IPS DF 6.9 (cell line): ENCODE results near the gene PLEKHA7.

Experiments
- DNase-seq: peaks from one replicate; pipeline ENCODE4 v3.0.0-alpha.2; 2013; ENCODE audit warnings: low read depth, low spot score
- H3K27ac ChIP-seq: one replicate; pipeline ENCODE4 v1.5.1; 2013; ENCODE audit warnings: low read length, control low read depth
- H3K27me3 ChIP-seq: 2 replicates; pipeline ENCODE4 v1.6.1; 2013; ENCODE audit warnings: mild to moderate bottlenecking, low read length; ENCODE audit not compliant: control insufficient read depth, insufficient read depth
- H3K36me3 ChIP-seq: 2 replicates; pipeline ENCODE4 v1.6.1; 2013; ENCODE audit warnings: low read length; ENCODE audit not compliant: control insufficient read depth, insufficient read depth
- H3K4me1 ChIP-seq: 2 replicates; pipeline ENCODE4 v1.6.1; 2013; ENCODE audit warnings: low read length; ENCODE audit not compliant: control insufficient read depth, insufficient read depth
- H3K4me3 ChIP-seq: 2 replicates; pipeline ENCODE4 v1.5.1; 2013; ENCODE audit warnings: mild to moderate bottlenecking, low read length
- H3K9me3 ChIP-seq: 2 replicates; pipeline ENCODE4 v1.6.1; 2013; ENCODE audit warnings: low read length, inconsistent platforms; ENCODE audit not compliant: control insufficient read depth, insufficient read depth
- WGBS: extraction: QIAGEN DNeasy Blood & Tissue Kit; methylation state at CpG from one replicate; pipeline ENCODE4 v1.1.7; 2013; ENCODE audit warnings: mixed read lengths, missing lambda C conversion rate; ENCODE audit not compliant: insufficient read length, insufficient coverage; 5-methylcytosine and 5-hydroxymethylcytosine counted together

PLEKHA7 gene

GRCh38 chr11:16812274-16812673 lies 201.9 kb downstream of the PLEKHA7 start:
- Histone ChIP-seq H3K4me1 (no peaks in the 10 kb centered on the region), H3K4me3 (no peak overlapping the region), H3K9me3 (no peaks in the 10 kb centered on the region), H3K27ac (no peak overlapping the region), H3K36me3 (no peaks in the 10 kb centered on the region; the same call in 1 of the 2 replicates), H3K27me3 (no peaks in the 10 kb centered on the region)
- no peak for DNase-seq
- WGBS, result no CpG with 5 or more reads among the region's 5 CpGs

GRCh38 chr11:16811136-16812020 lies 202.8 kb downstream of the PLEKHA7 start:
- no CpG with 5 or more reads among the region's 3 CpGs for WGBS
- Histone ChIP-seq H3K4me1 (no peaks in the 10 kb centered on the region), H3K4me3 (no peak overlapping the region), H3K27me3 (no peaks in the 10 kb centered on the region), H3K36me3 (no peaks in the 10 kb centered on the region; the same call in 1 of the 2 replicates), H3K27ac (no peak overlapping the region), H3K9me3 (no peaks in the 10 kb centered on the region)
- no peak for DNase-seq

- no CpG with 5 or more reads among the region's 11 CpGs for WGBS
- no peak overlapping the region for H3K27ac ChIP-seq
- no peaks in the 10 kb centered on the region for H3K9me3 ChIP-seq
- H3K27me3 ChIP-seq, result no peaks in the 10 kb centered on the region
- no peaks in the 10 kb centered on the region for H3K4me1 ChIP-seq
- no peak for DNase-seq
- H3K4me3 ChIP-seq, result no peak overlapping the region
- no peaks in the 10 kb centered on the region for H3K36me3 ChIP-seq
Measured at GRCh38 chr11:16809886-16810668, 204.1 kb downstream of the PLEKHA7 start.

- H3K4me3 ChIP-seq, result no peak overlapping the region
- no peaks in the 10 kb centered on the region for H3K9me3 ChIP-seq
- H3K27ac ChIP-seq, result no peak overlapping the region
- H3K4me1 ChIP-seq, result no peaks in the 10 kb centered on the region
- no CpG with 5 or more reads among the region's 3 CpGs for whole genome bisulfite sequencing
- H3K27me3 ChIP-seq, result no peaks in the 10 kb centered on the region
- DNase-seq, result no peak
- no peaks in the 10 kb centered on the region for H3K36me3 ChIP-seq
Measured at GRCh38 chr11:16807306-16807705, 206.9 kb downstream of the PLEKHA7 start.

GRCh38 chr11:16806791-16807190 lies 207.4 kb downstream of the PLEKHA7 start:
- Histone ChIP-seq H3K4me1 (no peaks in the 10 kb centered on the region), H3K4me3 (no peak overlapping the region), H3K36me3 (no peaks in the 10 kb centered on the region), H3K9me3 (no peaks in the 10 kb centered on the region), H3K27ac (no peak overlapping the region), H3K27me3 (no peaks in the 10 kb centered on the region)
- DNase-seq, result no peak
- WGBS, result no CpG with 5 or more reads among the region's 11 CpGs

GRCh38 chr11:16805938-16806337 lies 208.3 kb downstream of the PLEKHA7 start:
- H3K27ac ChIP-seq, result no peak overlapping the region
- no peaks in the 10 kb centered on the region for H3K4me1 ChIP-seq
- H3K4me3 ChIP-seq, result no peak overlapping the region
- DNase-seq, result no peak
- H3K27me3 ChIP-seq, result no peaks in the 10 kb centered on the region
- H3K9me3 ChIP-seq, result no peaks in the 10 kb centered on the region
- H3K36me3 ChIP-seq, result no peaks in the 10 kb centered on the region
- no CpG with 5 or more reads among the region's 8 CpGs for WGBS

GRCh38 chr11:16804104-16804947 lies 209.9 kb downstream of the PLEKHA7 start:
- Histone ChIP-seq H3K27me3 (no peaks in the 10 kb centered on the region), H3K36me3 (no peaks in the 10 kb centered on the region), H3K9me3 (no peaks in the 10 kb centered on the region), H3K27ac (no peak overlapping the region), H3K4me3 (no peak overlapping the region), H3K4me1 (no peaks in the 10 kb centered on the region)
- WGBS, result no CpG with 5 or more reads among the region's 7 CpGs
- DNase-seq, result no peak

- WGBS, result no CpG with 5 or more reads among the region's 10 CpGs
- no peaks in the 10 kb centered on the region for H3K9me3 ChIP-seq
- H3K27me3 ChIP-seq, result no peaks in the 10 kb centered on the region
- no peak overlapping the region for H3K27ac ChIP-seq
- H3K36me3 ChIP-seq, result no peaks in the 10 kb centered on the region
- H3K4me3 ChIP-seq, result no peak overlapping the region
- no peak for DNase-seq
- no peaks in the 10 kb centered on the region for H3K4me1 ChIP-seq
Measured at GRCh38 chr11:16801288-16801980, 212.8 kb downstream of the PLEKHA7 start.

GRCh38 chr11:16800382-16800781 lies 213.8 kb downstream of the PLEKHA7 start:
- no peaks in the 10 kb centered on the region for H3K27me3 ChIP-seq
- no peak overlapping the region for H3K4me3 ChIP-seq
- no peak for DNase-seq
- H3K4me1 ChIP-seq, result no peaks in the 10 kb centered on the region
- H3K27ac ChIP-seq, result no peak overlapping the region
- H3K36me3 ChIP-seq, result no peaks in the 10 kb centered on the region
- H3K9me3 ChIP-seq, result no peaks in the 10 kb centered on the region

GRCh38 chr11:16799890-16800289 lies 214.3 kb downstream of the PLEKHA7 start:
- Histone ChIP-seq H3K36me3 (no peaks in the 10 kb centered on the region), H3K27me3 (no peaks in the 10 kb centered on the region)
- no peak for DNase-seq

More at GRCh38 chr11:16799890-16800289, 214.3 kb downstream of the PLEKHA7 start:
- Histone ChIP-seq H3K9me3 (no peaks in the 10 kb centered on the region), H3K4me3 (no peak overlapping the region), H3K27ac (no peak overlapping the region), H3K4me1 (no peaks in the 10 kb centered on the region)
